ENCODE data around the gene MEIS1.
"Not testable (repeated sequence)": the region's sequence is repeated elsewhere in the genome, so short reads cannot be mapped to it uniquely, and the experiment has no call there.

MEIS1 gene

DNA sequence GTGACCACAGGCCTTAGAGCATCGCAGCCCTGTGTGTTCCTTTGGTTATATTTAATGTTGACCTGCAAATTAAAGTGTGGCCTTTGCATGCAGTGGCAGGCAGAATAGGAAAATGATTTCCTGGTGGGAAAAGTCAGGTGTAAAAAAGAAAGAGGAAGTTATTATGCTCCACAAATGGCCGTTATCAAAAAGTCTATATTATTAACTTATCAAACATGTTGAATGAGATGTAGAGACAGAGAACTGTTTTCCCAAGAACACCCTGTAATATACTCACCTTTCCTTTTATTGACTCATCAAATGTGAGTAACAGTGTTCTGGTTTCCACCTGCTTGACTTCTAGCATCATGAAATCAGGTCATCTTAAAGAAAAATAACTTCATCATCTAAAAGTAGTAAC lies 35.3 kb downstream of the MEIS1 start:
- no peak for DNase-seq

DNA sequence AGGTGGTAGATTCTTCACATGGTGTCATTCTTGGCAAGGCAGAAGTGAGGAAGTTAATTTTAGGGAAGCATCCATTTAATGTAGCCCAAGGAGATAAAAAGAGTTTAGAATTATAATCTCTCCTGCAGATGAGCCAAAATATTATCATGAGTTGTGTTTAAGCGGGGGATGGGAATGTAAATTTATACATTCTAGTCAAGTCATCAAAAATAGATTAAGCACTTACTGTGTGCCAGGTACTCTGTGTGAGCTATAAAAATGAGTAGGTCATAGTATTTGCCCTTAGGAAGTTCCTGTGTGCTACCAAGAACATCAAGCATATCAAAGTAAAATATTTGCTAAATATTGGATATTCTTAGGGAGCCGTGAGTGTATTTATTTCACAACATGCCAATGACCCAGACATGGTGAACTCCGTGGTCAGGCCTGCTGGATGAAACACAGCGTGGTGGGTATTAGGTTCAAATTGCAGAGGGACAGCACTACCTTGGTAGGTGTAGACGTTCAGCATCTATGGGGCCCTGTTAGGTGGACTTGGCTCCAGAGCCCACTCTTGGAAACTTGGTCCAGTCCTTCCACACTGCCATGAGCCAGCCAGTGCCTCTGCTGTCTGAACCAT lies 37.4 kb downstream of the MEIS1 start:
- no peak for DNase-seq

DNA sequence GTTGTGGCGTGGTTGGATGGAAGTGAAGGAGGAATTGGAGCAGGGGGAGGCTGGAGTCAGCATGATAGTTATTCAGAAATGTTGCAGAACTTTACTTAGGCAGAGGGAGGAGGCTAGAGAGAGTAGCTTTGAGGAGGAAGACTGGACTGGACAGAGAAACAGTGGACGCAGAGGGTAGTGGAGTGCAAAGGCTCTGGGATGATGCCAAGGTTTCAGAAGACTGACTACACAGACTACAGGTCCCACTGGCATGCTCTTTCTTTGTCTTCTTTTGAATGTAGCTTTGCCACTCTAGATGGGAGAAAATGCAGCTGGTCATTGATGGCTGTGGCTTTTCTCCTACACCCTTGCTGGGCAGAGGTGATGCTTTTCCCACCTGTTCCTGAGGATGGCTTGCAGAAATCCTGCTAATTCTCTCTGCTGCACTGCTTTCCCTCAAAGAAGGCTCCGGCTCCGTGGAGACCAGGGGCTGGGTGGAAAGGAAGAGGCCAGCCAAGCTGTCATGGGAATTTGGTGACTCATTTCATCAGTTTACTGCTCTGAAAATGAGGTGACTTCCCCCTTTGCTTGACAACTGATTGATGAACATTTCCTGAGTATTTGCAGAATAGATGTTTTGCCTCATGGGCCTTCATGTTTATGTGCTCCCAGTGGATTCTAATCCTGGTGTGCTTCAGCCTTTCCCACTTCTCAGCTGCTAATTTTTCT lies 42.4 kb downstream of the MEIS1 start:
- no peak for DNase-seq

DNA sequence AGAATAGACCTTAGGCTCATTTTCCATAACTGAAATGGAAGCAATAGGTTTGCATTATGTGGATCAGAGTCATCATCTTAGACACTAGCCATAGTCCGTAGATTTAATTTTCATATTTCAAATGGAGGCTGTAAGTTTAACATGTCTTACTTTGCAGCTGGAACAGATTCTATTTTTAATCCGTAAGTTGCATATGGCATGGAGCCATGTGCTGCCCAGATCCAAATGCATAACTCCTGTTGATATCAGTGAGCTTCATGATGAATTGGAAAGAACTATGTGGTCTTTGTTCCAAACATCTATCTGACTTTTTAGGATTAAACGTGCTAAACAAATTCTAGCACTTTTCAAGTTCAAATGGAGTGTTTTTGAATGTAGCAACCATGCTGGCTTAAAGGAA lies 43.4 kb downstream of the MEIS1 start:
- no peak for DNase-seq

DNA sequence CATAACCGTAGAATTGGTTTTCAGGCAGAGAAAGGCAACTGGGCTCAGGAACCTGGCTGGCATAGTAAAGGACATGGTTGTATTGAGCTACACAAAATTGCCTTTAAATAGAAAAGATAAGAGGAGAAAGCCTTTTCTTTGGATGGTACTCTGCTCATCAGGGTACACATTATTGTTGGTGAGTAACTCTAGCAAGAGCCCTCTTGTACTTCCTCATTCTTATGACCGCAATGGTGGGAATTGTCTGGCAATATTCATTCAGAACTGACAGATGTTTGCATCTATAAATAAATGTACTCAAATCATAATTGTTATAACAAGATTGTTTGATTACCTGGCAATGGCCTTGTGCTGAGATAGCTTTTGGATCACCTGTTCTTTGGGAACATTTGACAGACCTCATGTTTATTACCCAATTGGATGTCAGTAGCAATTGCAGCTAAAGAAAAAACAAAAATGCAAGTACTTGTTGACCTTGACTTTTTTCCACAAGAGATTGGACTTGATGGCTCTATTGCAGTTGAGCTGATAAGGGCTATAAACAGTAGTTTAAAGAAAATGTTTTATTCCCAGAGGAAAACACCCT lies 43.9 kb downstream of the MEIS1 start:
- no peak for DNase-seq

DNA sequence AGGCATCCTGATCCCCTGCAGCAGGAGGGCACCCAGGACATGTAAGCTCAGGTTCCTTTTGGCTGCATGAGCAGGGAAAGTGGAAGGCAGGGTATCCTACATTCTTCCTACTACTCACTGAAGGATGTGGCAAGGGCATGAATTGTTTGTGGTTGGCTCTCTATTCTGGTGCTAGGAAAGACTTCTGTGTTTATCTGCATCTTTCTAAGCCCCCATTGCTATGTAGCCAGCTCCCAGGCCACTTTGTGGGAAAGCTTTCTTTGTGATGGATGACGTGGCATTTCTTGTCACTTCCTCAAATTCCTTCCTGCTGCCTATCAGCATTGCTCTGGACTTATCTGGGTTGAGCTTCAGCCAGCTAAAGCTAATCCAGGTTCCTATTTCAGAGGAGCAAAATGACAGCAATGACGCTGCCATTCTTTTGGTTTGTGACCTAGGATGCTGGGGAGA lies 46.2 kb downstream of the MEIS1 start:
- no peak for DNase-seq

DNA sequence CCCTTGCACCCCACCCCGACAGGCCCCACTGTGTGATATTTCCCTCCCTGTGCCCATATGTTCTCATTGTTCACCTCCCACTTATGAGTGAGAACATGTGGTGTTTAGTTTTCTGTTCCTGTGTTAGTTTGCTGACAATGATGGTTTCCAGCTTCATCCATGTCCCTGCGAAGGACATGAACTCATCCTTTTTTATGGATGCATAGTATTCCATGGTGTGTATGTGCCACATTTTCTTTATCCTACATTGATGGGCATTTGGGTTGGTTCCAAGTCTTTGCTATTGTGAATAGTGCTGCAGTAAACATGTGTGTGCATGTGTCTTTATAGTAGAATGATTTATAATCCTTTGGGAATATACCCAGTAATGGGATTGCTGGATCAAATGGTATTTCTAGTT lies 50.3 kb downstream of the MEIS1 start:
- DNase-seq: not testable (repeated sequence)

DNA sequence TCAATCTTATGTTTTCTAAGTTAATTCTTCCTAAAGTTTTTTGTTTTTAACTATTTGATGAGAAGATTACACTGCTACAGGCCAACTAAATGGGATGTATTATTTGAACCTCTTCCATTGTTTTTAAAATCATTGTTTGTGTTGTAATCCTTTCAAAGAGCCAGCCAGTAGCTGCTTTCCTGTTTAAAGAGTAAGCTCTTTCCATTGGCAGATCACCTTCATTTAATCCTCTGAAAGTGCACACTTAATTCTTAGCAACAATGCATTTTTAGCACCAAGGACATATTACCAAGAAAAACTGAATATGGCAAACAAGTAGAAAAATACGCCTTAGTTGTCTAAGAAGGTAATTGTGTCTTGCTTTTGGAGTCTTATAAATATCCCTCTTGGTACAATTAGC lies 54.0 kb downstream of the MEIS1 start:
- peak; percentile 46 for DNase-seq

DNA sequence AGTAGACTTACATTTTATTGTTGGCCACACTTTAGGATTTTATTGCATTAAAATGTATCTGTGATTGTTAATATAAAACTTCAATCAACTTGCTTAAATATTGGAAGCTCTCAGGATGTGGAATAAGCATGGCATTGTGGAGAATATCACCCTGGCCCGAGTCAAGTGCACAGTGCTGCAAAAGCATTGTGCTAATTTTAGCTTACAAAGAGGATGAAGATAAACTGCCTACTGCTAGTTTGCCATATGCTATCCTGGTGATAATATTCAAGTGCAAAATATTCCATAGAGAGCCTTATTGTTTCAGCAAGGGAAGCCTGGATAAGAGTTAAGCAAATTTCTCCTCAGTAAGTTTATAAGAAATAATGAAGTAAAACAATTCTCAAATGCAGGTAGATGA lies 54.5 kb downstream of the MEIS1 start:
- DNase-seq: no peak

DNA sequence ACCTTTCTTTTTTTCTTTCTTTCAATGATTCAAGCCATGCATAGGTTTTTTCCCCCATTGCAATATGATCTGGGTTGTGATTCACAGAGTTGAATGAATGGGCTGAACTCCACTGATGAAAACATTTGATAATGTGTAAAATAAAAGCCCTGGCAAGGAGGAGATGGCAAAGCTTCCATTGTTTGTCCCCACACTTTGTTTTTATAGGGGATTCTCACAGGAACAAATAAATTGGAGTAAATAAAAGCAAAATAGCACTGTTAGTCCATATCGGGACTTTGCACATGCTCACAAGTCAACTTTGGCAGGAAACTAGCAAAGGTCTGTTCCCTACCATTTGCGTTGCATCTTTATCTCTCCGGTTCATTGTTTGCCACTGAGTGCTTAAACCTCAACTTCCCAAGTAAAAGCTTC lies 55.7 kb downstream of the MEIS1 start:
- DNase-seq: no peak

DNA sequence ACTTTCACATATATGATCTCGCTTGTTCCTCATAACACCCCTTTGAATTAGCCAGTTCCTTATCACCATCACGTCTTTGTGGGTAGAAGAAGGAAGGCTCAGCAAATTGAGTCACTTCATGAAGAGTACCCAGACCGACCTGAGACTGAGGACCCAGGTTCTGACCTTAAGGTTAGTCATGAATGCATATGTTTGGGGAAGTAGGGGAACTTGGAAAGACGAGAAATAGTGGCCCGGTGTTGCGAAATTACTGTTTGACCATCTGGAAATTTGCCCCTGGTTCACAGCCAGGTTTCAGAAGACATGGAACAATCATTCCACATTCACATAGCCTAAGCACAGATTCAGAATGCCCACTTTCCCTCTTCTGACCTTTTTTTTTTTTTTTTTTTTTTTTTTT lies 59.8 kb downstream of the MEIS1 start:
- no peak for DNase-seq

DNA sequence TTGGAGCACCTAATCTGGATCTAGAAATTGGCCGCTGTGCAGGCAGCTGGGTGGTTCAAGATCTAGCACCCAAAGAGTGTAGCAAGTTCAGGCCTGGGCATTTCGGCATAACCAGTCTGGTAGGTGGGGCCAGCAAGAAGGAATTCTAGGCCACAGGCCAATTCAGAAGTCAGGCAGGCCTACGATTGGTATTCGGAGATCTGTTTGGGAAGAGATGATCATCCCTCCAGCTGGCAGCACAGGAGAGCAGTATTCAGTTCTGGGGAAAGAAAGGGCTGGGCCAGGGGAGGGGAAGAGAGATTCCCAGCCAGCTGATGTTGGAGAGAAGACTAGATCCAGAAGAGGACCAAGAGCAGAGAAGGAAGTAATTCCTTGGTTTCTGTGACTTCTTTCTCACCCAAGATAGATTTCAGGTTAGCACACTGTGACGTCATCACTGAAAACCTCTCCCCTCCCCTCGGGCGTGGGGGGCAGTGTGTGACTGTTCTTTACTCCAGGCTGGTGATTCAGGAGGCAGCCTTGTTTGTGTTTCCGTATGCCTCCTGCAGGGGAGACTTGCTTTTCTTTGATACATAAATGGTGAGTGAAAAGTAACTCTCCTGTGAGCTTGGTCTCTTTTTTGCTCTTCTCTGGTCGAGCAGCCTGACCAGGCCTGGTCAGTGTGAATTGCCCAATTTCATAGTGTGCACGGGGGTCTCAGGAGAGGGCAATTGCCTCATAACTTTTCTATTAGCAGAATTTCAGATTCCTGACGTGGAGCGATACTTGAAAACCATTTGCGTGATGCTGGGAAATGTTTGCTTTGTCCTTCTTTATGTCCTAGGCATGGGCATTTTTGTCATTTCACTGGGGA lies 61.1 kb downstream of the MEIS1 start:
- DNase-seq: no peak

DNA sequence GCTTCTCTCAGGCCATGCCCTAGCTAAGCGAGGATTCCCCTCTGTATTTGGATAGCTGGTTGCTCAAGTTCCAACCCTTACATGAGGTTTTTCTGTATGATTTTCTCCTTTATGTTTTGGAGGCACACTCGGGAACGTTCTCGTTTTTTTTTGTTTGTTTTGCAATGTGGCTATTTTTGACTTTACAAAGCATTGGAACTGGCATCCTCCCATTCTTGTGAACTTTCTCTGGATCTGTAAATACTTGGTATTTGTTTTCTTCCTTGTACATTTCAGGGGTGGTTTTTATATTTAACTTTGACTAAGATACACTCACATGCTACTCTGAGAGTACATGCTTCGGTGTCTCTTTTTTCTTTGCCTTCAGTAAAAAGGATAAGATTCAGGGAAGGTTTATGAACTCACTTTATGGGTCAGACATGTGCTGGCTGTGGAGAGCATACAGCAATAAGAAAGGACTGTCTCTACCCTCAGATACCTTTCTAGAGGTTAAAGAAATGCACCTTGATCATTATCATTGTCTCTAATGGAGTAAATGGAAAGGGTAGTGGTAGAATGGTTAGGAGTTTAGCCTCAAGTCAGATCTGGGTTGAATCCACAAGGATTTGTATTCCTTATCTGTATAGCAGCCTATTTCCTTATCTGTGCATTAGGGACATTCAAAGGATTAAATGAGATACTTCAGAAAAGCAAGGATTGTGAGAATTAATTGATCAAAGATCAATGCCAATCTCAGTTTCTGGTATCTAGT lies 61.9 kb downstream of the MEIS1 start:
- no peak for DNase-seq

DNA sequence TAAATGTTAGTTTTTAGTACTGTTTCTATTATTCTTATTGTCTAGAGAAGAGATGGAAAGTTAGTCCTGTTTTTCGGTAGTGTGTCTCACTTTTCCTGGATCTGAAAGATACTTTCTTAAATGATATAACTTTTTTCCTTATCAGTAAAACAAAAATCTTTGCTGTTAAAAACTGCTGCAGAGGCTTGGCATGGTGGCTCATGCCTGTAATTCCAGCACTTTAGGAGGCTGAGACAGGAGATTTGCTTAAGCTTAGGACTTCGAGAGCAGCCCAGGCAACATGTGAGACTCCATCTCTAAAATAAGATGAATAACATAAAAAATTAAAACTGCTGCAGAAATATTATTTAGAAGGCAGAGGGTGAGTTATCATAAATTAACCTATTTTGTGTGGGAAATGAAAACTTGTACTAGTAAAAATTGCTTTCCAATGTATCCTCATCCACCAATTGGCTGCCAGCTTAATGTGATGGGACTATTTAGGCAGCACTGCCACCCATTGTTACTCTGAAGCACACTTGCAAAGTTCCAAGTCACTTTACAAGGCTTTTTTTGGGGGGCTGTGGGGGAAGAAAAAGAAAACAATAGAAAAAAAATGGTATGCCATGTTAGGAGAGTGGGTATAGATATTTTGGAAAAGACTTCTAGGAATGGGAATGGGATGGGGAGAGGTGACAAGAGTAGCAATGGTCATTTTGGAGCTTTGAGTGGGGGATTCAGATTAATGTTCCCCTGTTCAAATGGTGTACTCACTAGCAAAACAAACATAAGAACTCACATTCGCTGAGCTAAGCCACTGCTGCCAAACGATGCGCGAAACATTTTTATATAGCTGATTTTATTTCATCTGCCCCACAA lies 62.7 kb downstream of the MEIS1 start:
- DNase-seq: no peak

DNA sequence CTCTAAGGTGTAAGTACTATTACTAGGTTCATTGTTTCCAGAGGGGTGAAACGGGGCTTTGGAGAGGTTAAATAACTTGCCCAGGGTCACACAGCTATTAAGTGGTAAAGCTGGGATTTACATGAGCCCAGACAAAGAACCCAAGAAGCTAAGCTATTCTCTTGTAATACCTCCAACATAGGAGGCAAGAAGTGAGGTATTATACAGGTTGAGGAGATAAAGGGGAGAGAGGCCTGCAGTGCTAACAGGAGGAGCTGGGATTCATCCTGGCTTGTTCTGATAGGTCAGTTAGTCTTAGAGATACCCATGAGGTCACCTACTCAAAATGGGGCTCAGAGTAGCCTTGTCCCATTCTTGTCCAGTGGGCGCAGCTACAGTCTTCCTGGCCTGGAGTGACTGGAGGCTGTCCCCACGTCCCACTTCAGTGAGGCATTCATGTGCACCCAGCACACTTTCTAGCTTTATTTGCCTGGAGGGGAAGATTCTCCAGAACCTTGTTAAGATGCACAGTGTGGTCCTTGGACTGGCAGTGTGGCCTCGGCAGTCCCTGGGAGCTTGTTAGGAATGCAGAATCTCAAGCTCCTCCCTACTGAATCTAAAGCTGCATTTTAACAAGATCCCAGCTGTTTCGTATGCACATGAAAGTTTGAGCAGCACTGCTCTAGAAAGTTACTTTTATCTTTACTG lies 63.5 kb downstream of the MEIS1 start:
- DNase-seq: no peak

DNA sequence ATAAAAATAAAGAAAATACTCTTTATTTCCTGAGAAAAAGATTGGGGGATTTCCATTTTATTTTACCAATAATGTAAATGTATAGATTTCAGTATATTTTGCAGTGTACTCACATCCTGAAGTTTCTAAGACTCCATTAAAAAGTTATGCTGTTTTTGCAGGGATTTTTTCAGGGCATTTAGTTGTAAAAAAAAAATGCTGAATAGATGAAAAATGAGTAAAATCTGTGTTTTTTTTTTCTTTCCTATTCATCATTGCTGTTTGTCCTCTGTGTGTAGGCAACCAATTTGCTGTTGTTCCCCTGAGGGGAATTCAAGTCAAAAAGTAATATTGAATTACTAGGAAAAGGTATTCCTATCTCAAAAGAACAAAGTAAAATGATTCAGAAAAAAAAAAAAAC lies 66.3 kb downstream of the MEIS1 start:
- DNase-seq: no peak

DNA sequence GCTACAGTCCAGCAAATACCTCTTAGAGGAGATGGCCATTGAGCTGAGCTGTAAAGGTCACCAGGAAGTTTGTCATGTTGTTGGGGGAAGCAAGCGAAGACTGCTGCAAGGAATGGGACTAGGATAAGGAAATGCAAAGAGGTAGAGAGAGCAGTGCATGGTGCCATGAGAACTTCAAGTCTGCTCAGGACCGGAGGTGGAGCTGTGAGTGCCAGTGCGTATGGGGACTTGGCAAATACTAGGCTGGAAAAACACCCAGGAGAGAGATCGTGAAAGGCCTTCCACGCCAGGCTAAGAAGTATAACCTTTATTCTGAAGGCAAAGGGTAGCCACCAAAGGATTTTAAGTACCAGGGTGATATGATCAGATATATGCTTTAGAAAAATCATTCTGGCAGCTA lies 71.3 kb downstream of the MEIS1 start:
- DNase-seq: no peak

DNA sequence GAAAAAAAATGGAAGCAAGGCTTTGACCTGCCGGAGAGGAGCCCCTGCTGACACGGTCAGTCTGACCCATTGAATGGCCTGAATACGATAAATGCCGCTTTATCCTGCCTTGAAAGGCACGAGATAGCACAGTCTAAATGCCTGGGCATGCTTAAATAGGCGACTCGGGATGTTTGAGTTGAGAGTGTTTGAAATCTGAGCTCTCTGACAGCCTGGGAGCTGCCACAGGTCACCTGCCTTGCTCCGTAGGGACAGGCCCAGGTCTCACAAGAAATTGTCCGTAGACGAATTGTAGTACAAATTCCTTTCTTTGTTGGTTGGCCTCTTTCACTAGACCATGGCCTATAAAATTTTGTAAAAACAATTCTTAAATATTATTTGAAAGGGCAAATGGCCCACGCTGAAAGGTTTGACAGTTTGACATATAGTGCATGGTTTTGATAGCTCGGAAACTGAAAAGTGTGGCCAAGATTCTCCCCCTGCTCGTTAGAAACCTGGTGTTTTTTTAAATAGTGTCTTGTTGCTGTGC lies 72.8 kb downstream of the MEIS1 start:
- DNase-seq: no peak

DNA sequence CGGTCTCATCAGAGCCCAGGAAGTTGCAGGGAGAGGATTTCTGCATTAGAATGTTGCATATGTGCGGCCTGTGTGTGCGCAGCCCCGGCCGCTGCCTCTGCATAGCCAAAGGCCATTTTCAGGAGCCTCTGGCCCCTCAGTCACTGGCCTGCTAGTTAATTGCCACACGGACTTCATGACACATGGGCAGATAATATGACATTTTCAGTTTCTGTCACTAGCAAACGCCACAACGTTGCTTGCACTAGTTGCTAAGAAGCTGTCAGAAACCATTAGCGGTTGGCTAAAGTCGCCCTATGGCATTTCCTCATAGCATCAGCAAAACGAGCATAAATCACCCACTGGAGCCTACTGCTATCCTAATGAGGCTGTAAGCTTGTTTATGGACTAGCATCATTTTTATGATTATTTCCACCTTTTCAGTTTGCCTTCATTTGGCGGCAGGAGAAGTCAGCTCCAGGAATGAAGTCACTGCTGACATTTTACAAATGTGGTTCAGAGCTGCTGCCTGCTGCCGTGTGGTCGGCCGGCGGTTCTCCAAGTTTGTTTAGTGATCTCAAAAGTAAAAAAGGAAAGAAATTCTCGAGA lies 73.7 kb downstream of the MEIS1 start:
- no peak for DNase-seq

DNA sequence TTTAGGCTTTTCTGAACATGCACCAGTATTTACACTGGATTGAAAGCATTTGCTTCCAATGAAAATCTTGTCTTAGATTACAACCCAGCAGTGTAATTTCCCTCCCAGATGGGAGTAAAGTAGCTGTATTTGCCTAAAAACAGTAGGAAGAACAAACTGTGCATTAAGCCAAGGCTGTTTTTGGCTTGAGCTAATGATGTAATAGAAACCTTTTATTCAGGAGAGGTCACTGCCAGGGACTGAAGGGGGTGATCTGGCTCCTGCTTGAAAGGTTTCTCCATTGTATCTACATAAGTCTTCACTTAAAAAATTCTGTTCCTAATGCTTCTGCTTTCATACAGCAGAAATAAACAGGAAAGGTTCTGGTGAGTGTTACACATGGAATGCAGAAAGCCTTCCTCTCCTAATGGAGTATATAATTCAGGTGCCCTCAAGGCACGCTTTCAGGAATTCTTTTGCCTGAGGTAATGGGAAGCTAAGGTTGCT lies 74.4 kb downstream of the MEIS1 start:
- no peak for DNase-seq

All from NCI-H1436 (cell line).